Measurements from ENCODE around the gene ANKFN1.
"Not testable (repeated sequence)": the region's sequence is repeated elsewhere in the genome, so short reads cannot be mapped to it uniquely, and the experiment has no call there.

ANKFN1 gene

GRCh38 chr17:56350592-56350991 lies 197.3 kb downstream of the ANKFN1 start:
- no peak for DNase-seq

GRCh38 chr17:56351675-56352074 lies 198.4 kb downstream of the ANKFN1 start:
- DNase-seq = no peak

- DNase-seq = no peak
These were observed 205.4 kb downstream of the ANKFN1 start for GRCh38 chr17:56358651-56359050.

GRCh38 chr17:56359518-56359917 lies 206.2 kb downstream of the ANKFN1 start:
- DNase-seq = no peak

GRCh38 chr17:56367366-56367765 lies 214.1 kb downstream of the ANKFN1 start:
- no peak for DNase-seq

- DNase-seq = no peak
These were observed 220.9 kb downstream of the ANKFN1 start for GRCh38 chr17:56373981-56374833.

GRCh38 chr17:56389356-56389755 lies 236.1 kb downstream of the ANKFN1 start:
- no peak for DNase-seq

- no peak for DNase-seq
These were observed 239.0 kb downstream of the ANKFN1 start for GRCh38 chr17:56392321-56392720.

- DNase-seq = no peak
These were observed 239.9 kb downstream of the ANKFN1 start for GRCh38 chr17:56393156-56393555.

- DNase-seq = no peak
These were observed 242.5 kb downstream of the ANKFN1 start for GRCh38 chr17:56395787-56396186.

GRCh38 chr17:56407086-56407485 lies 253.8 kb downstream of the ANKFN1 start:
- no peak for DNase-seq

- not testable (repeated sequence) for DNase-seq
These were observed 259.1 kb downstream of the ANKFN1 start for GRCh38 chr17:56412356-56412755.

GRCh38 chr17:56416682-56417351 lies 263.5 kb downstream of the ANKFN1 start:
- no peak for DNase-seq

- DNase-seq = no peak
These were observed 270.7 kb downstream of the ANKFN1 start for GRCh38 chr17:56424005-56424404.

- no peak for DNase-seq
These were observed 271.3 kb downstream of the ANKFN1 start for GRCh38 chr17:56424543-56425044.

GRCh38 chr17:56425483-56425882 lies 272.2 kb downstream of the ANKFN1 start:
- no peak for DNase-seq

GRCh38 chr17:56426901-56427300 lies 273.6 kb downstream of the ANKFN1 start:
- no peak for DNase-seq

- DNase-seq = no peak
These were observed 278.5 kb downstream of the ANKFN1 start for GRCh38 chr17:56431736-56432135.

GRCh38 chr17:56432443-56432842 lies 279.2 kb downstream of the ANKFN1 start:
- DNase-seq = no peak

- no peak for DNase-seq
These were observed 281.3 kb downstream of the ANKFN1 start for GRCh38 chr17:56434610-56435009.

GRCh38 chr17:56436142-56436541 lies 282.9 kb downstream of the ANKFN1 start:
- DNase-seq = no peak

GRCh38 chr17:56440419-56440818 lies 287.1 kb downstream of the ANKFN1 start:
- no peak for DNase-seq

GRCh38 chr17:56441308-56441707 lies 288.0 kb downstream of the ANKFN1 start:
- no peak for DNase-seq

Measured in CD4-positive, alpha-beta T cell treated with Interleukin-1 beta for 1 hour (primary cell).